Measurements from ENCODE around the gene PWWP2A.
"Not testable (repeated sequence)": the region's sequence is repeated elsewhere in the genome, so short reads cannot be mapped to it uniquely, and the experiment has no call there.

Gene PWWP2A

DNA sequence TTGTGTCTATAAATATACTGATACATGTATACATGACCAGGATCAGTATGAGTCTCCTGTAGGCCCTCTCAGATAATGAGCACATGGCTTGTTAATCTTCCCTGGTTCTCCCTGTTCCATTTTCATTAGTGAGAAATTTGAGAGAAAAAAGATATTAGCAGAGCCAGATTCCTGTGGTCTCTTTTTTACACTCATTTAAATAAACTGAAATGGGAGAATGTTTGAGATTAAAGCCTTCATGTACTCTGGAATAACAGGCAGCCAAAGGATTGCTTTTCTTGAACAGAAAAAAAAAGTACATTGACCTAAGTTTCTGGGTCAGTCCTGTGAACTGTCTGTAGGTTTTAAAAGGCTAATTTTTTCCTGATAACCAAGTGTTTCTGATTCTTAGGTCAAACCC is 44.2 kb downstream of the PWWP2A start:
- DNase-seq, result no peak

- DNase-seq, result no peak
Observed at GRCh38 chr5:160071916-160072315, 47.3 kb downstream of the PWWP2A start.

DNA sequence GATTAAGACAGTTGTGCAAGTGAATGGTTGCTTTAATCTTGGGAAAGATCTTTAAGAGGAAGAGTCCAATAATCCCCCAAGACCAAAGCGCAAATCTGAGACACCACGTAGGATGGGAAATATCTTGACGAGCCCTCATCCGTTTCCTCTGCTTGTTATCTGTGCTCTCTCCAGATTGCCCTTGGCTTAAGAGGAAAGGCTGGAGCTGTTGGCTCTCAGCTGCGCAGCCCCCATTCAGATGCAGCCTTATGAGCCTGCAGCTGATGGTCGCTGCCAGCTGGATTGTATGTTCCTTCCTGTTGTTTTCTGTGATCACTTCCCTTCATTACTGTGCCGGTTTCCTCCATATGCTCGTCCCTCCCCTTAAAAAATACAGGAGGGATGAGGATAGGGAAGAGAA is 47.7 kb downstream of the PWWP2A start:
- no peak for DNase-seq

- not testable (repeated sequence) for DNase-seq
Observed at GRCh38 chr5:160069120-160069519, 50.1 kb downstream of the PWWP2A start.

GRCh38 chr5:160064995-160065614 is 54.1 kb downstream of the PWWP2A start:
- no peak for DNase-seq

DNA sequence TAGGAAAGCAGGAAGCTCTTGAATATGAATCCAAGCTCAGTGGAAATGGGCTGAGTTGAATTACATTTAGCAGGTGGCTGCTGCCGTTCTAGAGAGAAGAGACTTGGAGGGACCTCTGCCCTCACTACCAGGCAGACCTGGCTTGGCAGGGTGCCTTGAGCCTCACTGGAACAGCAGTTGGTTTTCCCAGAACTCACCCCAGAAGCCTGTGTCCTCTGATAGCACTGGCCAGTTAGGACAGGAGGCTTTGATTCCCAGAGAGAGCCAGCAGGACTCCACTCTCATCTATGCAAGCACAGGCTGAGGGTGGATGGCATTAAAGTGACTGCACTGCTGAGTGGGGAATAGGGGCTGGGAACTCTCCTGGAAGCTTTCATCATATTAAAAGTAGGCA is 54.8 kb downstream of the PWWP2A start:
- DNase-seq, result no peak

DNA sequence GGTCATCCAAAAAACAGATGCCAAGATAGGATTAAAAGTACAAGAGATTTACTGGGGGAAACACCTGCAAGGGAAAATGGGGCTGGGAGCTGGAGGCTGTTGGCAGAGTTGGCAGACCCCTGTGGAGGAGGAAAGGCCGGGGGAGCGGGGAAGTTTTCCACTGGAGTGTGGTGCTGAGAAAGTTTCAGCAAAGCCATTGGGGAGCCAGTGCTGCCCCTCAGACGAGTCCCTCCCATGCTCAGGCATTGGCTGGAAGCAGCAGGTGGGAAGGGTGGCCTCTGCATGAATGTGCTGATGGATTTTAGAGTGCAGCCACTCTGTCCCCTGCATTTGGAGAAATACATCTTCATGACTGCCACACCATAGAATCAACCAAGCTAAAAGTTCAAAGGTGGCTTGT is 57.5 kb downstream of the PWWP2A start:
- DNase-seq, result no peak

DNA sequence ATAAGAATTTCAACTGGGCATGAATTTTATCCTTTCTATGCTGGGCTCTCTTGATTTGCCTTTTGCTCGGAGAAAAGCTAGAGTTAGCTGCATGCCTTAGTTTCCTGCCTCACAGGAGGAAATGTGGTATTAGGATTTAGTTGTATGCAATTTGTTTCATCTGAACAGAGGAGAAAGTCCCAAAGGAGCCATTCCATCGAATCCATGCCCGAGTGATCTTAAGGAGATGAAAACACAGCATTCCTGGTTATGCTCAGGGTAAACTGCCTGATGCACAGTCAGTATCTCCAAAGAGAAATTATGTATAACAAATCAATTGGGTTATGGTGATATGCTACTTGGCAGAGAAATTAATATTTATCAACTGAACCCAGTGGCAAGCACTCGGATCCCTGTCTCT is 59.2 kb downstream of the PWWP2A start:
- no peak for DNase-seq

DNA sequence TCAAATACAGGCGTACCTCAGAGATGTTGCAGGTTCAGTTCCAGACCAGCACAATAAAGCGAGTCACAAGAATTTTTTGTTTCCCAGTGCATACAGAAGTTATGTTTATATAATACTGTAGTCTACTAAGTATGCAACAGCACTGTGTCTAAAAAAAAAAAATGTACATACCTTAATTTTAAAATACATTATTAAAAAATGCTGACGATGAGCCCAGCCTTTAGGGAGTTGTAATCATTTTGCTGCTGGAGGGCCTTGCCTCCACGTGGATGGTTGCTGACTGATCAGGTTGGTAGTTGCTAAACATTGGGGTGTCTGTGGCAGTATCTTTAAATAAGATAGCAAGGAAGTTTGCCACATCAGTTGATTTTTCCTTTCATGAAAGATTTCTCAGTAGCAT is 62.0 kb downstream of the PWWP2A start:
- no peak for DNase-seq

GRCh38 chr5:160054831-160055230 is 64.4 kb downstream of the PWWP2A start:
- DNase-seq, result no peak

GRCh38 chr5:160054047-160054446 is 65.2 kb downstream of the PWWP2A start:
- no peak for DNase-seq

DNA sequence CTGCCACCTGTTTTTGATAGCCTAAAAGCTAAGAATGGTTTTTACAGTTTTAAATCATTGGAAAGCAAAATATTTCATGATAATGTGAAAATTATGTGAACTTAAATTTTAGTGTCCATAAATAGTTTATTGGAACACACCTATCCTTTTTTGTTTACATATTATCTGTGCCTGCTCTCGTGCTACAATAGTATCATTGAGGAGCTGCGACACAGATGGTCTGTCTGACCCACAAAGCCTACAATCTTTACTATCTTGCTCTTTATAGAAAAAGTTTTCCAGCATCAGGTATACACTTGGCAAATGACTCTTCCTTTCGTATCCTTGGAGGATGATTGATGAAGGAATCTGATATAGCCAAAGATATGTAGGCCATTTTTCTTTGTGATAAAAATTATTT is 70.2 kb downstream of the PWWP2A start:
- DNase-seq, result no peak

DNA sequence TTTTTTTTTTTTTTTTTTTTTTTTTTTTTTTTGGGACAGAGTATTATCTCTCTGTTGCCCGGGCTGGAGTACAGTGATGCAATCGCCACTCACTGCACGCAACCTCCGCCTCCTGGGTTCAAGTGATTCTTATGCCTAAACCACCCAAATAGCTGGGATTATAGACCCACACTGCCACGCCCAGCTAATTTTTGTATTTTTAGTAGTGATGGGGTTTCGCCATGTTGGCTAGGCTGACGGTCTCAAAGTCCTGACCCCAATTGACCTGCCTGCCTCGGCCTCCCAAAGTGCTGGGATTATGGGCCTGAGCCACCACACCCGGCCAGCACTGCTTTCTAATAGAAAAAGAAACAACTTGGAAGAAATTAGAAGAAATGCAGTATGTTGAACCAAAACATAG is 71.1 kb downstream of the PWWP2A start:
- DNase-seq, result no peak

DNA sequence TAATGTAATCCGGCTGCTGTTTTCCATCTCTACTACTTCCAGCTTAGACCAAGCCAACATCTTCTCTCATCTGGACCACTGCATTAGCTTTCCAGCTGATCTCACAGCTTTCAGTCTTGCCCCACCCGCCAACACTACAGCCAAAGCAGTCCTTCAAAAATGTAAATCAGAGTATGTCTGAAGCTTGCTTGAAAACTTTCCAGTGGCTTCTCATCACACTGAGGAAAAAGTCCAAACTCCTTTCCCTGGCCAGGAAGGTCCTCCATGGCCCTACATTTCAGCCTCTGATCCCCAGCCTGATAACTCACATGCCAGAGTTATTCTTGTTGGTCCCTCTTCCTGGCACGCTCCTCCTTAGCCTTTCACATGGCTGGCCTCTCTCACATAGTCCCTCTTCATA is 71.8 kb downstream of the PWWP2A start:
- no peak for DNase-seq

DNA sequence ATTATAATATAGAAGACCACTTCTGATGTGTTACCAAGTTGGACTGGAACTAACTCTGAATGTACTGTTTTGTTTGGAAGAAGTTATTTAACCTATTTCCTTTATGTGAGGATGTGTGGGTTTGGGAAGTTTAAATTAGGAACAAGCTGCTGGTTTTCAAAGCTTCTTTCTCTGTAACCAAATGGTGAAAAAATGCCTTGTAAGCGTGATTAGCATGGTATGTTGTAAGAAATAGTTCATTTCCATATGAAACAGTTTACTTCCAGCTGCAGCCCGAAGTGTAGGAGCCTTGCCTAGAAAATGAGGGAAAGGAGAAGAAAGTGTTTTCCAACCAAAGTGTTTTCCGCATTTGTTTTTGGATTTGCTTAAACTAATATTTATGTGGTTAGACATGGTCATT is 74.3 kb downstream of the PWWP2A start:
- DNase-seq, result no peak

DNA sequence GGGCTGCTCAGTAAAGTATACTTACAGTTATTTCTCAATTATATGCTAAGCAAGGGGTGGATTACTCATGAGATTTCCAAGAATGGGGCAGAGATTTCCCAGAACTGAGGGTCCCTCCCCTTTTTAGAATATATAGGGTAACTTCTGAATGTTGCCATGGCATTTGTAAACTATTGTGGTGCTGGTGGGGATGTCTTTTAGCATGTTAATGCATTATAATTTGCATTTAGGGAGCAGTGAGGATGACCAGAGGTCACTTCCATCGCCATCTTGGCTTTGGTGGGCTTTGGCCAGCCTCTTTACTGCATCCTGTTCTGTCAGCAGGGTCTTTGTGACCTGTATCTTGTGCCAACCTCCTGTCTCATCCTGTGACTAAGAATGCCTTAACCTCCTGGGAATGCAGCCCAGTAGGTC is 74.9 kb downstream of the PWWP2A start:
- DNase-seq, result no peak

DNA sequence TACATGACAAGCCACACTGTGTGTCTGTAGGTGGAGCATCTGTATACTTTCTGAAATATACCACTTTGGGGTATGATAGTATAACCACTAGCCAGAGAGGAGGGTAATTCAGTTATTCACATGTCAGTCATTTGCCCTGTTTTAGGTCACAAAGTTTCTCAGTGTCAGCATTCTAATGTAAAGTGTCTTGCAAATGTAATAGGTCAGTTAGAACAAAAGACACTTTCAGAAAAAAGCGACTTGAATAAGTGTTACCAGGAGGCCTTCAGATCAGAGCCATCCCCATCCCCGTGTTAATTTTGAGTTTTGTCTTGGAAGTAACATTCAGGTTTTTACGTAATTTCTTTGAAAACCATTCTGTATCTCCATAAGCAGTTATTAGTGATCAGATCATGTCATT is 76.6 kb downstream of the PWWP2A start:
- no peak for DNase-seq

Measured in T-helper 1 cell (primary cell).